Lung (tissue), 12 donors: Measurements from ENCODE around the gene SLC43A3. TPM values are rescaled to one million over a fixed set of nuclear protein-coding genes. Genes with fewer than 3 reads are reported as not detected.

ENCODE experiments used
- ATAC-seq: fragments of 200-7000 bp; cut with Tn5 transposase; one replicate; pipeline ENCODE4 v1.9.1; 2020; ENCODE audit warnings: moderate number of reproducible peaks; ENCODE audit not compliant: insufficient read depth, low FRiP score
- DNase-seq, 3 donors: peaks; one replicate each; pipeline ENCODE4 v3.0.0-alpha.2; 2013 to 2017
- H3K27ac ChIP-seq, 2 donors: one replicate each; pipeline ENCODE4 v1.5.1; 2013; ENCODE audit warnings: mild to moderate bottlenecking in 2 of 2, moderate library complexity in 2 of 2, control low read depth in 1 of 2, inconsistent platforms in 1 of 2, low read depth in 1 of 2, low read length in 1 of 2
- H3K27me3 ChIP-seq, 3 donors: one replicate each; pipeline ENCODE4 v1.5.1; 2013; ENCODE audit warnings: low read length in 2 of 3; ENCODE audit not compliant: control insufficient read depth in 3 of 3, insufficient read depth in 3 of 3
- H3K36me3 ChIP-seq, 4 donors: one replicate each; pipeline ENCODE4 v1.5.1; 2013; ENCODE audit warnings: low read length in 4 of 4, mild to moderate bottlenecking in 1 of 4, moderate library complexity in 1 of 4; ENCODE audit not compliant: control insufficient read depth in 4 of 4, insufficient read depth in 4 of 4
- H3K4me1 ChIP-seq, 5 donors: one replicate each; pipeline ENCODE4 v1.5.1; 2013; ENCODE audit warnings: low read length in 5 of 5, mild to moderate bottlenecking in 2 of 5, moderate library complexity in 1 of 5; ENCODE audit not compliant: control insufficient read depth in 5 of 5, insufficient read depth in 5 of 5
- H3K4me3 ChIP-seq: one replicate; pipeline ENCODE4 v1.5.1; 2013; ENCODE audit warnings: mild to moderate bottlenecking, control low read depth, moderate library complexity
- H3K9ac ChIP-seq, 2 donors: one replicate each; pipeline ENCODE4 v1.5.1; 2013; ENCODE audit warnings: low read length in 2 of 2, control low read depth in 1 of 2; ENCODE audit not compliant: insufficient read depth in 1 of 2
- H3K9me3 ChIP-seq, 4 donors: one replicate each; pipeline ENCODE4 v1.5.1; 2013; ENCODE audit warnings: low read length in 3 of 4, mild to moderate bottlenecking in 1 of 4, moderate library complexity in 1 of 4; ENCODE audit not compliant: control insufficient read depth in 4 of 4, insufficient read depth in 3 of 4
- CTCF ChIP-seq: IDR thresholded peaks from 2 replicates; pipeline ENCODE4 v1.5.1; 2012; ENCODE audit warnings: mild to moderate bottlenecking; ENCODE audit errors: control extremely low read depth, extremely low read depth
- whole genome bisulfite sequencing, 2 donors: extraction: QIAGEN DNeasy Blood & Tissue Kit; methylation state at CpG; one replicate each; pipeline ENCODE4 v1.1.7; 2013; 5-methylcytosine and 5-hydroxymethylcytosine counted together
- polyA plus RNA-seq, 2 donors: library from polyadenylated mRNA; stranded (reverse); fragments of 200-250 nt; gene quantifications; one replicate each; pipeline ENCODE4 v1.2.1, GENCODE V29; 2013
- total RNA-seq, 2 donors: library from RNA; depleted of rRNA in 1 of 2; stranded (reverse); fragments of >200 nt in 1 of 2; gene quantifications; one replicate each; pipeline ENCODE4 v1.2.1, GENCODE V29; 2014 to 2021
- donor health status: control.
- donor health status: control.
- donor health status: Bipolar disorder and iron deficiency.
- donor health status: healthy.
- donor health status: DM: yes; HTN: yes; CAD: no.

The SLC43A3 gene
- total and polyA plus RNA-seq, 4 donors, result 23.3 to 155 (median 105) TPM

DNA sequence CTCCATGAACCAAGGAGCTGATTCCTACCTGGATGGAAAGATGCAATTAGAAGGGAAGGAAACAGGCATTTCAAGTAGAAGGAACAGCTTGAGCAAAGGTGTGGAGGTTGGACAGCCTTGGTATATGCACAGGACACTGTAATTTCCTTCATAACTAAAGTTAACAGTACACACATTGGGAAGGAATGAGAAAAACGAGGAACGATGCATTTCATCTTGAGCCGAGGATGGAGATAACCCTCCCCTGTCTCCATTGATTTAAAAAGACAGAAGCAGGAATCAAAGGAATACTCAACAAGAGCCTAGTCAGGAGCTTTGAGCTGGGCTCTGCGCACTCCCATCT lies 34.2 kb downstream of the SLC43A3 start:
- Histone ChIP-seq H3K9ac (no peak overlapping the region), H3K4me3 (no peak overlapping the region), H3K27me3 (peaks cover 0 to 10% (median 0%) of the 10 kb centered on the region in 3 donors), H3K36me3 (no peaks in the 10 kb centered on the region), H3K4me1 (no peaks in the 10 kb centered on the region), H3K9me3 (no peaks in the 10 kb centered on the region), H3K27ac (no peak overlapping the region)
- no peak for ATAC-seq
- DNase-seq, result no peak
- WGBS, 2 donors, result 88 to 93% methylated on average over 4 of the region's 4 CpGs
- TF ChIP-seq CTCF, result no peak

- no peak overlapping the region for H3K9ac ChIP-seq
- TF ChIP-seq CTCF, result no peak
- ATAC-seq (no peak), DNase-seq (no peak)
- no peaks in the 10 kb centered on the region for H3K36me3 ChIP-seq
- peaks cover 0 to 10% (median 0%) of the 10 kb centered on the region in 3 donors for H3K27me3 ChIP-seq
- H3K4me1 ChIP-seq, result no peaks in the 10 kb centered on the region
- H3K9me3 ChIP-seq, result no peaks in the 10 kb centered on the region
- no peak overlapping the region for H3K4me3 ChIP-seq
- no peak overlapping the region for H3K27ac ChIP-seq
- WGBS, 2 donors, result 81 to 92% methylated on average over 8 of the region's 8 CpGs
Measured at GRCh38 chr11:57392066-57392762, 34.7 kb downstream of the SLC43A3 start.

DNA sequence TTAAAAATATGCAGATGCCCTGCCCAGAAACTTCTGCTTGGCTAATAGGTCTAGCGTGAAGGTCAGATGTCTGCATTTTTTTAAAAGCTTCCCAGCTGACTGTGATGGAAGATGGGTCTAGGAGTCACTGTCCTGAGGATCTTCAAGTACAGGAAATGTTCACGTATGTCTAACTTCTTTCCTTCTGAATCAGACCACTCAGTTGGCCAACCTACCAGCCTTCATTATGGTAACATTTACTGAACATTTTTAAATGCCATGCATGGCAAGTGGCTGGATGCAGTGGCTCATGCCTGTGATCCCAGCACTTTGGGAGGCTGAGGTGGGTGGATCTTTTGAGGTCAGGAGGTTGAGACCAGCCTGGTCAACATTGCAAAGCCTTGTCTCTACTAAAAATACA lies 35.4 kb downstream of the SLC43A3 start:
- no peak for TF ChIP-seq CTCF
- no peak for ATAC-seq
- H3K4me1 ChIP-seq, result no peaks in the 10 kb centered on the region
- H3K27me3 ChIP-seq, result peaks cover 0 to 10% (median 0%) of the 10 kb centered on the region in 3 donors
- no peaks in the 10 kb centered on the region for H3K9me3 ChIP-seq
- no peak overlapping the region for H3K4me3 ChIP-seq
- H3K9ac ChIP-seq, result no peak overlapping the region
- WGBS, 2 donors, result 41 to 79% methylated on average over 2 of the region's 2 CpGs
- no peak overlapping the region for H3K27ac ChIP-seq
- no peaks in the 10 kb centered on the region for H3K36me3 ChIP-seq
- no peak for DNase-seq

- WGBS, 2 donors, result 89 to 96% methylated on average over 3 of the region's 3 CpGs
- no peak overlapping the region for H3K9ac ChIP-seq
- H3K27me3 ChIP-seq, result peaks cover 0 to 10% (median 0%) of the 10 kb centered on the region in 3 donors
- TF ChIP-seq CTCF, result no peak
- no peak overlapping the region for H3K4me3 ChIP-seq
- no peak for ATAC-seq
- DNase-seq, result no peak
- no peaks in the 10 kb centered on the region for H3K36me3 ChIP-seq
- no peaks in the 10 kb centered on the region for H3K4me1 ChIP-seq
- no peaks in the 10 kb centered on the region for H3K9me3 ChIP-seq
- H3K27ac ChIP-seq, result no peak overlapping the region
Measured at GRCh38 chr11:57391111-57391510, 35.8 kb downstream of the SLC43A3 start.
